BLaER1 (cell line): ENCODE data around the gene GLB1L.
A peak's percentile ranks its signal among the peaks of the same experiment; 100 is the strongest.

Experiments
- H3K27ac ChIP-seq: shearing (Covaris generic); formaldehyde crosslinking; 2 replicates; pipeline ENCODE4 v1.8.1; 2022
- H3K27me3 ChIP-seq: shearing (Covaris generic); formaldehyde crosslinking; 2 replicates; pipeline ENCODE4 v1.8.1; 2022
- H3K36me3 ChIP-seq: shearing (Covaris generic); formaldehyde crosslinking; 2 replicates; pipeline ENCODE4 v1.8.1; 2022
- H3K4me1 ChIP-seq: shearing (Covaris generic); formaldehyde crosslinking; 2 replicates; pipeline ENCODE4 v1.8.1; 2022
- H3K4me2 ChIP-seq: shearing (Covaris generic); formaldehyde crosslinking; 2 replicates; pipeline ENCODE4 v1.8.1; 2022
- H3K4me3 ChIP-seq: shearing (Covaris generic); formaldehyde crosslinking; 2 replicates; pipeline ENCODE4 v1.8.1; 2022
- H3K9ac ChIP-seq: shearing (Covaris generic); formaldehyde crosslinking; 2 replicates; pipeline ENCODE4 v1.8.1; 2022
- H3K9me3 ChIP-seq: shearing (Covaris generic); formaldehyde crosslinking; 2 replicates; pipeline ENCODE4 v1.8.1; 2022
- H4K20me1 ChIP-seq: shearing (Covaris generic); formaldehyde crosslinking; 2 replicates; pipeline ENCODE4 v1.8.1; 2022
- Cebpa-rat ChIP-seq: shearing (Covaris generic); IDR thresholded peaks from 2 replicates; pipeline ENCODE4 v1.8.1; 2022

Gene GLB1L

DNA sequence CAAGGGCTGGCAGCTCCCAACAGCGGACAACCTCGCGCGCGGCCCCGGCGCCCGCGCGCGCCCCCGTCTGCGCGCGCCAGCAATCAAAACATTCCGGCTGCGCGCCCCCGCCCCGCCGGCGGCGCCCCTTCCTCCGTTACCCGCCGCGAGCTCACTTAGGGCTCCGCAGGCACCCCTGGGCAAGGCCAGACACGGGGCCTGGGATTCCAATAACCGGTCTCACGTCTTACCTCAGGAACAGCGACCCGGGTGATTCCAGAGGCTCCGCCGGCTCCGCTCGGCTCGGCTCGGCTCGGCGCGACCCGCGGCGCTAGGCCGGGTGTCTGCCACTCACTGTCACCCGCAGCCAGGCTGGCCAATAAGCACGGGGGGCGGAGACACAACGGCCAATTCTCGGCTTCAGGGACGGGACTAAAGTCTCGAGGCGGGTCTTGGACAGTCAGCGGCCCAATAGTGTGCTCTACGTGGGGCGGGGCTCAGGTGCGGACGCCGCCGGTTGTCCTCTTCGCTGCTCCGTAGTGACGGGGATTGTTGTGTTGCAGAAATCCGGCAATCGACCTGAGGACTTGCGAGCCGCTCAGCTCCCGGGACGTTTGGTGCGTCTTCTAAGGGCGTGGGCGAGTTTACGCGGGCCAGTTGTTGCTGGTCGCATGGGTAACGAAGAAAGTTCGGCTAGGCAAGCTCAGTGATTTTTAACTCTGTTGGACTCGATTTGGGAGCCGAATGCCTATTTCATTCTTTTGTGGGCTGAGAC, 15.8 kb downstream of the GLB1L start, which contains the start of the genes ANKZF1 and ATG9A:
Gene ANKZF1, plus strand, starts transcription at position 502 of the 754 bp plus-strand sequence. CDS start 452 bp downstream, outside the sequence.
Gene ATG9A, minus strand, starts transcription at position 332 of the 754 bp plus-strand sequence. CDS start 1,612 bp downstream, outside the sequence.
- peak within 1 kb of the TSS; percentile 86 for H3K4me3 ChIP-seq
- H3K27me3 ChIP-seq: no peaks in the 10 kb centered on the region
- peaks cover 58% of the 10 kb centered on the region for H3K4me1 ChIP-seq
- H3K9me3 ChIP-seq: no peaks in the 10 kb centered on the region
- no peak for TF ChIP-seq Cebpa-rat
- peak within 1 kb of the TSS; percentile 88 for H3K9ac ChIP-seq
- H4K20me1 ChIP-seq: peaks cover 51% of the 10 kb centered on the region
- peaks cover 48% of the 10 kb centered on the region for H3K36me3 ChIP-seq
- peak within 1 kb of the TSS; percentile 97 for H3K4me2 ChIP-seq
- peak within 1 kb of the TSS; percentile 84 for H3K27ac ChIP-seq

- Histone ChIP-seq H3K4me3 (peak overlapping the region; percentile 86), H3K36me3 (peaks cover 48% of the 10 kb centered on the region), H3K4me1 (peaks cover 58% of the 10 kb centered on the region), H3K9ac (peak overlapping the region; percentile 88), H3K27me3 (no peaks in the 10 kb centered on the region), H3K9me3 (no peaks in the 10 kb centered on the region), H3K27ac (peak overlapping the region; percentile 84), H3K4me2 (peak overlapping the region; percentile 88), H4K20me1 (peaks cover 55% of the 10 kb centered on the region)
- no peak for TF ChIP-seq Cebpa-rat
Observed at GRCh38 chr2:219228911-219229304, 16.3 kb downstream of the GLB1L start.

GRCh38 chr2:219228041-219228910, 17.0 kb downstream of the GLB1L start:
- H3K4me1 ChIP-seq: peaks cover 58% of the 10 kb centered on the region
- H3K9me3 ChIP-seq: no peaks in the 10 kb centered on the region
- H3K9ac ChIP-seq: peak overlapping the region; percentile 88
- no peak for TF ChIP-seq Cebpa-rat
- H3K4me3 ChIP-seq: peak overlapping the region; percentile 86
- peak overlapping the region; percentile 84 for H3K27ac ChIP-seq
- peaks cover 58% of the 10 kb centered on the region for H4K20me1 ChIP-seq
- H3K4me2 ChIP-seq: peak overlapping the region; percentile 88
- peaks cover 48% of the 10 kb centered on the region for H3K36me3 ChIP-seq
- no peaks in the 10 kb centered on the region for H3K27me3 ChIP-seq

GRCh38 chr2:219225350-219225749, 19.9 kb downstream of the GLB1L start:
- H3K4me1 ChIP-seq: peaks cover 41% of the 10 kb centered on the region
- TF ChIP-seq Cebpa-rat: no peak
- peak overlapping the region; percentile 18; the same call in 1 of the 2 replicates for H3K9ac ChIP-seq

GRCh38 chr2:219223831-219224610, 21.2 kb downstream of the GLB1L start:
- Histone ChIP-seq H3K4me3 (no peak overlapping the region), H3K27ac (no peak overlapping the region), H3K27me3 (no peaks in the 10 kb centered on the region), H3K9me3 (no peaks in the 10 kb centered on the region), H4K20me1 (peaks cover 73% of the 10 kb centered on the region), H3K4me1 (peaks cover 52% of the 10 kb centered on the region), H3K36me3 (peaks cover 71% of the 10 kb centered on the region), H3K4me2 (no peak overlapping the region), H3K9ac (no peak overlapping the region)
- TF ChIP-seq Cebpa-rat: no peak

More at GRCh38 chr2:219225350-219225749, 19.9 kb downstream of the GLB1L start:
- no peak overlapping the region for H3K4me3 ChIP-seq
- H3K4me2 ChIP-seq: peak overlapping the region; percentile 88
- H3K27me3 ChIP-seq: no peaks in the 10 kb centered on the region
- H3K36me3 ChIP-seq: peaks cover 61% of the 10 kb centered on the region
- H3K27ac ChIP-seq: peak overlapping the region; percentile 28; the same call in 1 of the 2 replicates
- no peaks in the 10 kb centered on the region for H3K9me3 ChIP-seq
- peaks cover 64% of the 10 kb centered on the region for H4K20me1 ChIP-seq

DNA sequence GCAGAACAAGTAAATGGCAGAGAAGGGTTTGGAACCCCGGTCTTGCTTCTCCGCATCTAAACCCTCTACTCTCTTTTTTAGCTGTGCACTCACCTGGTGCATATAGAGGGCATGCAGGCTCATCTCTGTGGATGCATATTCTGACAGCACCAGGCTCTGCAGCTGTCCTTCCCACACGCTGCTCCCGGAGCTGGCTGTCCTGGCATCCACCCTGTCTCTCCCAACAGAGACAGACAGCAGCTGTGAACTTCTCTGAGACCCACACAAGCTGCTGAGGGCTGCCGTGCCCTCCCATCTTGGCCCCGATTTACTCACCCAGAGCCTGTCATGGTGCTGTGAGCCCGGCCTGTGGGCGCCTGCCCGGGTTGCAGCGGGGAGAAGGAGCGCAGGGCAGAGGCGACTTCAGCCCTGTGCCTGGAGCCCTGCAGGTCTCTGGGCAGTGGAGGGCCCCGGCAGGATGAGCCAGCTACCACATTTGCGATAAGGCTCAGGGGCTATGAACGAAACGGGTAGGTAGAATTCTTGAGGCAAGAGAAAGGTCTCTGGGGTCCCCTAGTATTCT, 23.2 kb downstream of the GLB1L start:
- H3K27me3 ChIP-seq: no peaks in the 10 kb centered on the region
- TF ChIP-seq Cebpa-rat: no peak
- H3K4me2 ChIP-seq: no peak overlapping the region
- no peak overlapping the region for H3K27ac ChIP-seq
- H3K4me1 ChIP-seq: peaks cover 53% of the 10 kb centered on the region
- peaks cover 71% of the 10 kb centered on the region for H3K36me3 ChIP-seq
- H3K4me3 ChIP-seq: no peak overlapping the region
- no peaks in the 10 kb centered on the region for H3K9me3 ChIP-seq
- peaks cover 60% of the 10 kb centered on the region for H4K20me1 ChIP-seq
- no peak overlapping the region for H3K9ac ChIP-seq

DNA sequence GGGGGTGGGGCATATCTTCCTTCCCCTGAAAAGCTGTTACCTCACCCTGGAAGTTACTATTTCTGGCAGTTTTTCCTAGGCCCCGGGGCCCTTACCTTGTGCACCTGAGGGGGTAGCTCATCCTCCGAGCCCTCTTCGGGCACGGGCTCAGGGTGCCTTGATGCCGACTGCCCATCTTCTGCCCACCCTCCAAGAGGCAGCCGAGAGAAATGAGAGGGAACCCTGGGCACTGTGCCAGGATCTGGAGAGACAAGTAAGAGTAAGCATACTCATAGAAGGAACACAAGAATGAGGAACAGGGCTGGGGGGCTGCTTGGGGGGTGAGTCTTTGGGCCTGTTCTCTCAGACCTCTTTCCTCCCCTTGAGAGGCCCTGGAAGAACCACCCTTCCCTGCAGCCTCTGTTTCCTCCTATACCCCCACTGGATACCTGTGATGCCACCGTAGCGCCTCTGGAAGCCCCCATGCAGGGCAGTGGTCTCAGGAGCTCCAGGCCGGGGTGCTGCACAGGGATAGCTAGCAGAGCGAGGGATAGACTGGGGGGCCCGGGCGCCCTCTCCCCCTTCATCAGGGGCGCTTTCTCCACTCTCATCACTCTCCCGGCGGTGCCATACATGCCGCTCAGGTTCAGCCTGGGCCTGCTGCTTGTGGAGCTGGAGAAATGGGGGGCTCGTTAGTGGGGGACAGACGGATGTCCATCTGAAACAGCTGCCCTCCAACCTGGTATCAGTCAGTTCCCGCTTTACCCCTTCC, 24.4 kb downstream of the GLB1L start:
- Histone ChIP-seq H3K4me1 (peaks cover 53% of the 10 kb centered on the region), H3K27me3 (no peaks in the 10 kb centered on the region), H3K9me3 (no peaks in the 10 kb centered on the region), H3K9ac (no peak overlapping the region), H3K4me2 (no peak overlapping the region), H3K36me3 (peaks cover 73% of the 10 kb centered on the region), H3K4me3 (no peak overlapping the region), H3K27ac (no peak overlapping the region), H4K20me1 (peaks cover 48% of the 10 kb centered on the region)
- TF ChIP-seq Cebpa-rat: no peak

DNA sequence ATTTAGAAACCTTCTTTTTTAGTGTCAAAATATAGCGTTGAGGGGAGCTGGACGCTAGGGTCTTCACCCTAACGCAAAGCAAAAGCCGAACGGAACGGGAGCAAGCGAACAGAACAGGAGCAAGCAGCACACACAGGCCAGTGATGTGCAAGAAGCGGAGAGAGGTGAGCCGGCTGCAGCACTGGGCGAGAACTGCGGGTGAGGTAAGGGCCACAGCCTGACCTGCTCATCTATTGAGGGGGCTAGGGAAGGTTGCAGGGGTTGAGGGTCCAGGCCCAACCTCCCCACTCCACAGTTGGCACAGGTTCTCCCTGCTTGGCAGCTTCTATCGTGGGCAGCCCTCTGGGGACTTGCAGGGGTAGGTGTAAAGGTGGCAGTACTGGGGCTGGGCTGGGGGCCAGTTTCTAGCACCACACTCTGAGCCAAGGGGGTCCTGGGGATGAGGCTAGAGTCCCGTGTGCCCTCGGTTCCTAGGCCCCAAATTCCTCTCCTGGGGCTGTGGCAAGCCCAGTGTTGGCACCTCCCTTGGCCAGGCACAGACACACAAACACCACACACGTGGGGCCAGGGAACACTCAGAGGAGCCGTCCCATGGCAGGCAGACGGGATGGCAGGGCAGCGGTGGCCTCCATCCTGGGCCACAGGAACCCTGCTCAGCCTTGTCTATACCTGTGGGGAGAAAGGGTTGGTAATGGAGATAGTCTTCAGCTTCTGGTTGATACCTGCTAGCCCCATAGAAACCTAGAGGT, 25.3 kb downstream of the GLB1L start:
- peaks cover 70% of the 10 kb centered on the region for H3K36me3 ChIP-seq
- H3K9ac ChIP-seq: peak overlapping the region; percentile 82; the same call in 1 of the 2 replicates
- H3K27ac ChIP-seq: no peak overlapping the region

More for the DNA sequence above, 25.3 kb downstream of the GLB1L start:
- H3K27me3 ChIP-seq: no peaks in the 10 kb centered on the region
- no peak overlapping the region for H3K4me3 ChIP-seq
- no peak for TF ChIP-seq Cebpa-rat
- H3K4me1 ChIP-seq: peaks cover 45% of the 10 kb centered on the region
- H3K9me3 ChIP-seq: no peaks in the 10 kb centered on the region
- peaks cover 40% of the 10 kb centered on the region for H4K20me1 ChIP-seq
- peak overlapping the region; percentile 99 for H3K4me2 ChIP-seq
